NCI-H2107 treated with DMSO at 0.1 percent for 48 hours (cell line): ENCODE data around the gene MLH3.
A peak's percentile ranks its signal among the peaks of the same experiment; 100 is the strongest.

Experiments
- DNase-seq: peaks from one replicate; lab custom pipeline; 2025; ENCODE audit not compliant: unreplicated experiment; lab: John Stamatoyannopoulos, UW

The MLH3 gene

DNA sequence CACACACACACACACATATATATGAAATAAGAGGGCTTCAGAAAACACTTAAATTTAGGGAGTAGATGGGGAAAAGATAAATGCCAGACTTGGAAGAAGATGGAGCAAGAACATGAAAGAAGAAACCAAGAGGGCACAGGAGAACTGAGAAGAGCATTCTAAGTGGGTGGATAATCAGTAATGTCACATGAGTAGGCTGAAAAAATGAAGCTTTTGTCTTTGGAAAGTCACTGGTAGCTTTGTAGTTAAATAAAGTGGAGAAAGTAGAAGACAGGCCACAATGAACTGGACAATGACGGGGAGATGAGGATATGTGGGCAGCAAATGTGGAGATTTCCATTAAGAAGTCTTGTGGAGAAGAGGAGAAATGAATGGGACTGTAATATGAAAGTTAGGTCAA, 15.9 kb upstream of the MLH3 start:
- no peak for DNase-seq

DNA sequence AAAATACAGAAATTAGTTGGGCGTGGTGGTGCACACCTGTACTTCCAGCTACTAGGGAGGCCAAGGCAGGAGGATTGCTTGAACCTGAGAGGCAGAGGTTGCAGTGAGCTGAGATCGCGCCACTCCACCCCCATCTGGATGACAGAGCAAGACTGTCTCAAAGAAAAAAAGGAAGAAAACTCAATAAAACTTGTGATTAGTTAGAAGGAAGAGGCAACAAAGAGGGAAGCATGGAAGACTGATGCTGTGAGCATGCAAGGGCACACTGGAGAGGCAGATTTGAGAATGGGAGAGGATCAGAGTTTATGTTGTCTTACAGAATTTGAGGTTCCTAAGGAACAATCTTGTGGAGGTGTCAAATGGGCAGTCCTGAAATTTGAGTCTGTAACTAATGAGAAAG, 15.4 kb upstream of the MLH3 start:
- no peak for DNase-seq

DNA sequence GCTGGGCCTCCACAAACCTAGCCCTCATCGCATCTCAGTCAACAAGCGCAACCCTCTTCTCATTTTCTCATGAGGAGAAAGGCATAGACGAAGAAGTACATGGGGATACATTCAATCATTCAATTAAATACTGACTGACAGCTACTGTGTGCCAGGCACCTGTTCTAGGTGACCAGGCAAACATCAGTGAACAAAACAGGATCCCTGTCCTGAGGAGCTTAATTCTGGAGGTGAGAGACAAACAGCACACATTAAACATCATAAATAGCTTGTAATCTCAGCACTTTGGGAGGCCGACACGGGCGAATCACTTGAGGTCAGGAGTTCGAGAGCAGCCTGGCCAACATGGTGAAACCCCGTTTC, 12.9 kb upstream of the MLH3 start:
- no peak for DNase-seq

DNA sequence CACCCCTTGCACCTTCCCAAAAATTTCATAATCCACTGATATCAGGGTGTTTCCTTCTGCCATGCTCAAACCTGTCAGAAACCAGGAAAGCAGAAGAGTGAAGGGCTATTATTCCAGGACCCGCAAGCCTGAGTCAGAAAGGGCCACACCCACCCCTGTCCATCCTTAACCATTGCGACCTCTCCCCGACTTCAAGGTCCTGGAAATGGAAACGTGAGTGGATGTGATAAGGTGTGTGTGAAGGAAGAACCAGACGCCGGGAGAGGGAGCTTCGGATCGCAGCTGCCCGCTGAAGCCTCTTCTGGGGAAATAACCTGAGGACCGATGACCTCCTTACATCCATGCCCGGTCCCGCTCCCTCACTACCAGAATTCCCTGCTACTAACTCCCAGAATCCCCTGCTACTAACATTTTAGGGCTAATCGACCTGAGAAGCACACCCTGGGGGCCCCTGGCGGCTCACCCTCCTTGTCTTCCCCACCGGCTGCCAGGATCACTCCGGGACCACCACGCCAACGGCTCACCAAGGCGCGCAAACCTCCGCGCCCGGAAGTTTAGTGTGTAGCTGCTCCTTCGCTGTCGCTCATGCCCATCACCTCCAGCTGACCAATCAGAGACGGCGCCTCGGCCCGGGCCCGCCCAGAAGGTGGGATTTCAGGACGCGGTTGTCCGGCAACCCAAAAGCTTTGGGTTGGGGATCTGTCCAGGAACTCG, 12.4 kb upstream of the MLH3 start, which contains the start of gene ACYP1:
TSS of gene ACYP1 (minus strand) at position 534 of the 714 bp plus-strand sequence. CDS start at position 63, 471 bp downstream.
- peak; percentile 93 for DNase-seq

DNA sequence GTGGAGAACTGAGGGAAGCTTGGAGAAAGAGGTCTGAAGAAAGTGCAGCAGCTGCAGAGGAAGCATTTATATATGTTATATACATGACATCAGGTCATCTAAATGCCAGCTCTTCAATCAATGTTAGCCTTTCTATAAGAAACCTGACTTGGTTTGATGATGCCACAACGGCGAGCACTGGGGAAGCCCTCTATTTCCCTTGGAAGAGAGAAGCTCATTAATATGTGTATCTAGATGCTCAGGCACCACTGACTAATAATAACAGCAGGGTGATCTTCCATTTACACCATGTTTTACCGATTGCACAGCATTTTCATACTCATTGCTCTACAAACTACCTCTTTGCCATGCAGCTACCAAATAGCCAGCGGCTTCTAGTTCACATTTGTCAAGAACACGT, 11.7 kb upstream of the MLH3 start:
- DNase-seq, result no peak

DNA sequence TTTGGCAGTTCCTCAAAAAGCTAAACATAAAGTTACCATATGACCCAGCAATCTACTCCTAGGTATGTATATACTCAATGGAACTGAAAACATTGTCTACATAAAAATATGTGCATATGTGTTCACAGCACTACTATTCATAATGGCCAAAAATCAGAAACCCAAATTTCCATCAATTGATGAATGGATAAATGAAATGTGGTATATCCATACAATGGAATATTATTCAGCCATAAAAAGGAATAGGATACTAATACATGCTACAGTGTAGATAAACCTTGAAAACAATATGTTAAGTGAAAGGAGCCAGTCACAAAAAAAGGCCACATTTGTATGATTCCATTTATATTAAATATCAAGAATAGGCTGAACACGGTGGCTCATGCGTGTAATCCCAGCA, 9.2 kb upstream of the MLH3 start:
- DNase-seq, result no peak

GRCh38 chr14:75059642-75060041, 8.4 kb upstream of the MLH3 start:
- no peak for DNase-seq

DNA sequence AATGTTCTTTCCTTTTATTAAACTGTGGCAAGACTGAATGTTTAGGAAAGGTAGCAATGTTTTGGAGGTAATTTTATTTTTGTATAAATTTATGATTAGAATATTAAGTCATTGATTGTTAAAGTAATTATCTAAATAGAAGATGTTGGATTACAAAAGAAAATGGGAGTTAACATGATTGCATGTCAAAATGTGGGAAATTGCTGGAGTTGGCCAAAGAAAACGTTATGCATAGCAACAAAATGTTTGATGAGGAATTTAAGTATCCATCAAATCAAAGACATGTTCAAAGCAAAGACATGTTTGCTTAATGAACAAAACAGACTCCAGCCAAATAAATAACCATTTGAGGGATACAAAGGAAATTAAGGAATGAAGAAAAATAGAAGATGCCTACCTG, 3.2 kb upstream of the MLH3 start:
- no peak for DNase-seq

- DNase-seq, result no peak
Measured at GRCh38 chr14:75053396-75054291, 2.4 kb upstream of the MLH3 start.

GRCh38 chr14:75051556-75051899, 261 bp upstream of the MLH3 start:
- no peak for DNase-seq

GRCh38 chr14:75049731-75050201, 1.5 kb downstream of the MLH3 start:
- no peak for DNase-seq

DNA sequence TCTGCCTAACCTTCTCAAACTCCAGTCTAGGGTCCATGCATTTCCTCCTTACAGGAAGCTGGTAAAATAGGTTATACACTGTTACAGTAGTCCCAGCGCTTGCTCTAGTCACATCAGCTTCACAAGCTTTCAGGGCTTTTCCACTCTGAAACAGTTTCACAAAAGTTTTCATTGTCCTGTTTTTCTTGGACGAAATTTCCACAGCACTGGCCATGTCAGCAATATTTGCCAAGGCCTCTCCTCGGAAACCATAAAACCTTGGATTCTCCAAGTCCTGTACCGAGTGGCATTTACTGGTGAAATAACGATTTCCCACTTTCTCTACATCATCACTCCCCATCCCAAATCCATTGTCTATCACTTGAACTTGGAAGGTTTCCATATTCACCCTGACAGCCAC, 2.1 kb downstream of the MLH3 start:
- no peak for DNase-seq

DNA sequence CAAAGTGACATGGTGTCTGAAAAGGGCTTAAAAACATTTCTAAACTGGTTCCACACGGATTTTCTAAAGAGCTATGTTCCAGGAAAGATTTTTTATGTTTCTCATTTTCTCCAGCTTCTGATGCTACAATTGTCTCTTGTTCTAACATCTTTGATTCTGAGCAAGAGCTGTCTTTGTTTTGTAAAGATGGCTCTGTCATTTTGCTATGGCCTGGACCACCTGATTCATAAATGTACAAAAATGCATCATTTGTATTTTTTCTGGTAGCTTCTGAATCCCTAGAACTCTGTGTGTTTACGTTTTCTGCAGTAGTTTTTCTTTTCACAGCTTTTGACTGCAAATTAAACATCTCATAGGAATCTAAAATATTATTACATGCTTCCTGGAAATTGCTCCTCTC, 3.2 kb downstream of the MLH3 start:
- DNase-seq, result no peak

- no peak for DNase-seq
Measured at GRCh38 chr14:75047506-75047905, 3.8 kb downstream of the MLH3 start.

DNA sequence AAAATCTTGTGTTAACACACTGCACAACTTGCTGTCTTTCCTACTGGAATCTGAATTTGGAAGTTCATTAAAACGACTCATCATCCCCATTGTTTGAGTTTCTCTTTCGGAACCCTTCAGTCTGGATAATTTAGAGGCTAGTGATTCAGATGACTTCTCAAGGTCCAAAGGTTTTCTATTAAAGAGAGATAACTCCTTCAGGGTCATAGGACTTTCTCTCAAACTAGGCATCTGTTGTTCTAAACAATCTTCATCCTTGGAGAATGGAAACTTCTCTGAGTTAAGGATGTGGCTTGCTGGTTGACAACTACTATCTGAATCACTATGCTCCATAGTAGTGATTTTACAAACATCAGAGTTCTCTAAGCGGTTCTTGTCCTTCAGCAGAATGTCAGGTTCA, 4.4 kb downstream of the MLH3 start:
- DNase-seq, result no peak

DNA sequence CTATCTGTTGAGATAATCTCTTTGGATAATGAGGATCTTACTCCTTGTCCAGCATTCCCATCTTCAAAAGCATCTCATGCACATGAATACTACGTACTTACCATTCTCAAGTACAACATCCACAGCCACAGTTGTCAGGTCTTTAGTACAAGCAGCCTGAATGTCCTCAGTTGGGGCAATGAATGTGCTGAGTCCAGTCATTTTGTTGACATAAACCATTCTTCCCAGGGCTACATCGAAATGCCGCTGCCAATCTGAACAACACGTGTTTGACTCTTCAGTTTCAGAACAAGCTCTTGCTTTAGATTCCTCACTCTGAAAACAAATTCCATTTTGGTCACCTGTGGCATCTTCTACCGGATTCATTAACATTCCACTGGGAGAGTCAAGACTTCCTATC, 5.0 kb downstream of the MLH3 start:
- no peak for DNase-seq

GRCh38 chr14:75044752-75045151, 6.5 kb downstream of the MLH3 start:
- DNase-seq, result no peak

- peak; percentile 78 for DNase-seq
Measured at GRCh38 chr14:75044322-75044721, 6.9 kb downstream of the MLH3 start.

DNA sequence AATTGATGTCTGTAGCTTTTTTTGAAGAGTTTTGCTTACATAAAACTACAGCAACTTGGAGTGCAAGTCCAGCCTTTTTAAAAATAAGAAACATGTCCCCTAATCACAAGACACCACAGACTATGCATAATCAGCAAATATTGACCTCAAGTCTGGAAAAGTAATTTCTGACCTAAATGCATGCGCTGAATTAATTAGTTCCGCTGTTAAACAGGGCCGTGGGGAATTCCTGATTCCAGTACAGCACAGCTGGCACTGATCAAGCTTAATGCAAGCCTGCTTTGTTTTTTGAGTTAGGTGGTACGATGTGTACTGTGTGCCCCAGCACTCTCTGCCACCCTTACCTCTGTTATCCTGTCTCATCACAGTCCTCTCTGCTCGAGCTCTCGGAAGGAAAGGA, 9.2 kb downstream of the MLH3 start:
- DNase-seq, result no peak

DNA sequence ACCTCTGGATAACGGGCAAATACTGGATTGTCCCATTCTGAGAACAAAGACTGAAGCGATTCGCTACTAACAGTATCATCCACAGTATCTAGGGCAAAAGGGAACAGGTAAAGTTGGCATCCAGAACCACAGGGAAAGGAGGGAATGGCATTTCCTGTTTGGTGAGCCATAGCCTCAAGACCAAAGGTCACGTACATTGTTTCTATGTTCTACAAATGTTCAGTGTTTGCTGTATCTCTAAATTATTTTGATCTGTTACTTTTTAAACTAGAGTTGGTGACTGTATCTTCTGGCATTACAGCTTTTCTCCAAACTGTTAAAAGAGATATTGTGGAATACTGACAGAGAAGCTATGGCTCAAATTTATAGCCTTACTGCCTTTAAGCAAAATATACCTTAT, 9.7 kb downstream of the MLH3 start:
- no peak for DNase-seq

- DNase-seq, result no peak
Measured at GRCh38 chr14:75040959-75041358, 10.3 kb downstream of the MLH3 start.

DNA sequence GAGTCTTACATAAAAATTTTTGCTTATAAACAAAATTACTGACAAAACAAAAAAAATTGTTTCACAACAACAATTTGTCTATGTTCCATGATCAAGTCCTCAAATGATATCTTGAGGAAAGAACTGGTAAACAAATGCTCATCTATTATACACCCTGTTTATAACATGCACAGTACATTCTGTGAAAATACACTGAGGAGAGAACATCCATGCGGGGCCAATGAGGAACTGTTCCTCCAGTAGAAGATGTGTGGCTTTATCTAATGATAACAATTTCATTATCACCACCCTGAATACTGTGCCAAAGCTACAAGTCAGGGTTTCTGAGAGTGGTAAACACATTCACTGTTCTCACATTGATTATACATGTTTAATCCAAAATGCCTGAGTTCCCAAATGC, 10.8 kb downstream of the MLH3 start:
- no peak for DNase-seq
